K562 (cell line): Measurements from ENCODE around the gene TRERF1. TPM values are rescaled to one million over a fixed set of nuclear protein-coding genes. Genes with fewer than 3 reads are reported as not detected.
A peak's percentile ranks its signal among the peaks of the same experiment; 100 is the strongest.

ENCODE experiments used
- ATAC-seq: fragments of 200-7000 bp; cut with Tn5 transposase; 3 replicates; pipeline ENCODE4 v1.9.1; 2020; ENCODE audit warnings: moderate library complexity
- BruUV-seq: library from RNA; stranded (reverse); fragments of 400-500 nt; replicated peaks from 2 replicates; lab custom pipeline; 2021; lab: Mats Ljungman, UMichigan
- CTCF ChIA-PET: fragments of 300-600 bp; formaldehyde crosslinking; extraction: SDS; loops from one replicate; lab custom pipeline; 2021; ENCODE audit warnings: low intra/inter-chr PET ratio; lab: Yijun Ruan, JAX
- POLR2A ChIA-PET: fragments of 300-600, 350-650 bp; sonication (Branson Sonifier 250); formaldehyde crosslinking; extraction: SDS; loops from one replicate; lab custom pipeline; 2021; ENCODE audit warnings: antibody characterized with exemption, inconsistent platforms; lab: Yijun Ruan, JAX
- DNase-seq, 4 experiments: peaks; one replicate each; pipeline versions ENCODE4 v3.0.0 to v3.0.0-alpha.2; 2011 to 2018; ENCODE audit warnings: low spot score in 3 of 4, mixed read lengths in 3 of 4; ENCODE audit errors: extremely low read depth in 1 of 4
- FAIRE-seq: peaks from 2 replicates; lab custom pipeline; 2011; peaks lifted over from hg19 to GRCh38; lab: Jason Lieb, UNC
- H2AFZ ChIP-seq: 2 replicates; pipeline ENCODE4 v1.6.0; 2011; ENCODE audit warnings: low read depth, low read length, control low read depth, inconsistent platforms
- H3K27ac ChIP-seq: fragments of 200-600 bp; 3 replicates; pipeline ENCODE4 v1.8.0; 2011; ENCODE audit warnings: low read depth, mild to moderate bottlenecking, control low read depth, inconsistent platforms, low read length, moderate library complexity, mixed read lengths; ENCODE audit errors: extremely low read depth
- H3K27me3 ChIP-seq, 2 experiments: fragments of 300-600 bp in 1 of 2; 2 replicates in 1 of 2; 3 replicates in 1 of 2; pipeline versions ENCODE4 v1.6.0 to v1.8.0; 2011; ENCODE audit warnings: inconsistent platforms in 2 of 2, low read length in 2 of 2, mild to moderate bottlenecking in 1 of 2, mixed read lengths in 1 of 2, moderate library complexity in 1 of 2; ENCODE audit not compliant: control insufficient read depth in 2 of 2, insufficient read depth in 2 of 2
- H3K36me3 ChIP-seq: fragments of 300-600 bp; 3 replicates; pipeline ENCODE4 v1.8.0; 2011; ENCODE audit warnings: mild to moderate bottlenecking, low read length, inconsistent platforms; ENCODE audit not compliant: control insufficient read depth, insufficient read depth
- H3K4me1 ChIP-seq, 2 experiments: fragments of 200-600 bp in 1 of 2; replicated peaks in 1 of 2; 2 replicates in 1 of 2; 3 replicates in 1 of 2; pipeline versions ENCODE4 v1.5.1 to v1.8.0; 2011; ENCODE audit warnings: inconsistent platforms in 2 of 2, low read length in 2 of 2, mild to moderate bottlenecking in 1 of 2, mixed read lengths in 1 of 2, moderate library complexity in 1 of 2; ENCODE audit not compliant: control insufficient read depth in 2 of 2, insufficient read depth in 2 of 2
- H3K4me2 ChIP-seq: 2 replicates; pipeline ENCODE4 v1.6.1; 2011; ENCODE audit warnings: low read length, control low read depth, inconsistent platforms, mixed read lengths; ENCODE audit not compliant: insufficient read depth
- H3K4me3 ChIP-seq: fragments of 200-600 bp; sonication (generic), shearing (Covaris generic); 2 replicates; pipeline ENCODE4 v1.5.1; 2016; ENCODE audit warnings: control low read depth, inconsistent platforms
- H3K79me2 ChIP-seq: fragments of 200-600 bp; 3 replicates; pipeline ENCODE4 v1.8.0; 2011; ENCODE audit warnings: low read length, inconsistent platforms; ENCODE audit not compliant: control insufficient read depth, insufficient read depth
- H3K9ac ChIP-seq, 2 experiments: 2 replicates each; pipeline versions ENCODE4 v1.6.0 to v1.6.1; 2011; ENCODE audit warnings: low read depth in 2 of 2, low read length in 2 of 2, control low read depth in 1 of 2, inconsistent platforms in 1 of 2, mild to moderate bottlenecking in 1 of 2, mixed read lengths in 1 of 2; ENCODE audit not compliant: insufficient read depth in 1 of 2
- H3K9me1 ChIP-seq: one replicate; pipeline ENCODE4 v1.6.0; 2011; ENCODE audit warnings: inconsistent platforms, mild to moderate bottlenecking, low read length, moderate library complexity; ENCODE audit not compliant: control insufficient read depth, insufficient read depth
- H3K9me3 ChIP-seq: replicated peaks from 2 replicates; pipeline ENCODE4 v1.5.1; 2011; ENCODE audit warnings: low read depth, low read length, inconsistent platforms; ENCODE audit not compliant: control insufficient read depth, insufficient read depth
- H4K20me1 ChIP-seq: replicated peaks from 2 replicates; pipeline ENCODE4 v1.6.1; 2011; ENCODE audit warnings: low read length, inconsistent platforms, mixed read lengths; ENCODE audit not compliant: control insufficient read depth, insufficient read depth
- C11orf30 ChIP-seq: fragments of 450-650 bp; IDR thresholded peaks from 2 replicates; pipeline ENCODE4 v1.6.1; 2016; ENCODE audit warnings: low read depth, mild to moderate bottlenecking
- FOXJ2 ChIP-seq: fragments of 200-800 bp; sonication (Bioruptor generic); IDR thresholded peaks from 2 replicates; pipeline ENCODE4 v1.6.1; 2016; ENCODE audit warnings: missing genetic modification characterization, missing compliant biosample characterization
- MAFF ChIP-seq: IDR thresholded peaks from 2 replicates; pipeline ENCODE4 v1.6.1; 2012; ENCODE audit warnings: low read length, improper control_type of control experiment
- MAFG ChIP-seq: fragments of 450-650 bp; conservative IDR thresholded peaks from 2 replicates; pipeline ENCODE4 v1.6.1; 2016; ENCODE audit warnings: missing genetic modification characterization, missing compliant biosample characterization
- MAFK ChIP-seq: IDR thresholded peaks from 2 replicates; pipeline ENCODE4 v1.6.1; 2011; ENCODE audit warnings: low read length, improper control_type of control experiment
- NFE2 ChIP-seq: IDR thresholded peaks from 2 replicates; pipeline ENCODE4 v1.6.1; 2014; ENCODE audit warnings: antibody characterized with exemption, low read depth
- NFE2L1 ChIP-seq: fragments of 450-650 bp; IDR thresholded peaks from 2 replicates; pipeline ENCODE4 v1.6.1; 2016; ENCODE audit warnings: missing genetic modification characterization, low read depth, mild to moderate bottlenecking, missing compliant biosample characterization, moderate library complexity, borderline replicate concordance
- NR4A1 ChIP-seq, 2 experiments: fragments of 250-450 bp in 1 of 2; fragments of 450-650 bp in 1 of 2; sonication (Bioruptor Pico) in 1 of 2; IDR thresholded peaks; 2 replicates each; pipeline versions ENCODE4 v1.4.0 to v1.6.1; 2016 to 2020; ENCODE audit warnings: mild to moderate bottlenecking in 2 of 2, missing compliant biosample characterization in 1 of 2, missing genetic modification characterization in 1 of 2, moderate library complexity in 1 of 2
- ZNF197 ChIP-seq: fragments of 200-800 bp; sonication (Bioruptor generic); IDR thresholded peaks from 2 replicates; pipeline ENCODE4 v1.6.1; 2016; ENCODE audit warnings: low read depth, missing genetic modification characterization, missing compliant biosample characterization
- ZNF212 ChIP-seq: fragments of 450-650 bp; formaldehyde crosslinking; IDR thresholded peaks from 2 replicates; pipeline ENCODE4 v1.4.0; 2020; ENCODE audit warnings: mild to moderate bottlenecking
- ZNF316 ChIP-seq: fragments of 450-650 bp; IDR thresholded peaks from 2 replicates; pipeline ENCODE4 v1.6.1; 2016
- WGBS: fragments of 100-300 bp; shearing (Covaris generic); methylation state at CpG from one replicate; pipeline ENCODE4 v1.1.6; 2016; ENCODE audit warnings: low coverage, mixed read lengths; ENCODE audit not compliant: insufficient coverage; ENCODE audit errors: missing lambda C conversion rate; 5-methylcytosine and 5-hydroxymethylcytosine counted together
- in situ Hi-C: fragments of 300-500 bp; cut with MboI; formaldehyde crosslinking; loops from 4 replicates; pipeline ENCODE4 v1.15.0; 2018; ENCODE audit warnings: inconsistent platforms, mixed read lengths
- intact Hi-C: fragments of 100-400 bp; cut with micrococcal nuclease; formaldehyde crosslinking; loops from 2 replicates; pipeline ENCODE4 v1.14.2; 2022
- polyA plus RNA-seq, 8 experiments: library from polyadenylated mRNA; depleted of rRNA in 4 of 8; stranded (reverse) in 5 of 8; unstranded in 3 of 8; fragments of >200 nt; fragmentation: Nextera tagmentation in 2 of 8; fragmentation: Illumina TruSeq in 1 of 8; extraction: Ambion mirVana in 2 of 8; extraction: Trizol in 1 of 8; gene quantifications; 2 replicates each; pipeline versions ENCODE4 v1.2.1 to v1.2.3, GENCODE V29; 2011 to 2014; ENCODE audit warnings: inconsistent platforms in 1 of 8, missing spikeins in 1 of 8
- total RNA-seq, 7 experiments: library from RNA; depleted of rRNA in 6 of 7; stranded (reverse); fragments of >200 nt in 6 of 7; fragmentation: Illumina TruSeq in 2 of 7; extraction: Trizol in 2 of 7; gene quantifications; 2 replicates each; pipeline versions ENCODE4 v1.2.1 to v1.2.3, GENCODE V29; 2011 to 2021; ENCODE audit warnings: low replicate concordance in 1 of 7
- TF ChIP-seq, protein P1 (sequence below): sonication (generic); formaldehyde crosslinking; IDR thresholded peaks from 2 replicates; pipeline ENCODE4 v1.8.0; 2022; ENCODE audit warnings: mild to moderate bottlenecking, missing genetic modification reagents

TRERF1 gene
- total and polyA plus RNA-seq, 9 of the 15 experiments (the other 6 are each of a cell fraction or from before 2014, with no cell fraction given): 0.04 to 0.20 (median 0.07) TPM; not detected in 3

DNA sequence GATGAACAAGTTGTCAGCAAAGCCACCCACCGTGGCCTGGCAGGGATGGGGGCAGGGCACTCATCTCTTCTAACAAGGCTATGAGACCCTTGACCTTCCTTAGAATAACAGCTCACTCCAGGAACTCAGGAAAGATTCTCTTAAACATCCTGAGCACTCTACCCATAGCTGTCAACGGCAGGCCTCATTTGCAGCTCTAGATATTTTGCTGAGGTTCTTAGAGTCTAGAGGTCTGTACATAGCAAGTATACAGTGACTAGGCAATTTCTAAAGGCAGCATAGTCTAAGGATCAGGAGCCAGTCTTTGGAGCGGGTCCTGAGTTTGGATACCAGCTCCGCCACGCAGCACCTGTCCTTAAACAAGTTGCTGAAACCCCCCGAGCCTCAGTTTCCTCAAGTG, 11.7 kb downstream of the TRERF1 start:
- 15% methylated on average over 6 of the region's 6 CpGs for WGBS
- peaks cover 0 to 3% of the 10 kb centered on the region in 2 experiments; a peak in 1 of 5 replicates for H3K4me1 ChIP-seq
- no peaks in the 10 kb centered on the region for H3K79me2 ChIP-seq
- in situ Hi-C loops (no loop called here), intact Hi-C loops (no loop called here)
- ChIA-PET POLR2A (interaction anchor here (0.9 to 1.2 kb wide), 2 partner anchors 10 to 23 kb away, joined by 3 read pairs; no protein-coding TSS in a partner anchor), CTCF (no interaction called here)
- DNase-seq (no peak), FAIRE-seq (peak; percentile 74), ATAC-seq (peak; percentile 76)
- no peaks in the 10 kb centered on the region for H3K9me1 ChIP-seq
- H2AFZ ChIP-seq: no peak overlapping the region
- no peak overlapping the region for H3K4me3 ChIP-seq
- peaks cover 35 to 46% of the 10 kb centered on the region in 2 experiments; a peak in 4 of 5 replicates for H3K27me3 ChIP-seq
- H3K9me3 ChIP-seq: 0 out of 2 replicates have a peak, but pooled peaks cover 2% of the 10 kb centered on the region
- H4K20me1 ChIP-seq: no peaks in the 10 kb centered on the region; the same call in 1 of the 2 replicates
- TF ChIP-seq FOXJ2 (tag) (no peak), MAFG (tag) (peak; percentile 93), ZNF316 (peak; percentile 94), NFE2 (peak; percentile 85), MAFK (peak; percentile 60; the same call in 1 of the 2 replicates), NR4A1 (CRISPR knock-in tag; IDR thresholded peaks at IDR 0.05) (no peak), NR4A1 (tag; IDR thresholded peaks at IDR 0.05) (no peak), NFE2L1 (tag) (peak; percentile 75), C11orf30 (peak; percentile 84), ZNF212 (CRISPR knock-in tag) (no peak), ZNF197 (CRISPR knock-in tag) (no peak), MAFF (peak; percentile 70)
- TF ChIP-seq, protein P1, sequence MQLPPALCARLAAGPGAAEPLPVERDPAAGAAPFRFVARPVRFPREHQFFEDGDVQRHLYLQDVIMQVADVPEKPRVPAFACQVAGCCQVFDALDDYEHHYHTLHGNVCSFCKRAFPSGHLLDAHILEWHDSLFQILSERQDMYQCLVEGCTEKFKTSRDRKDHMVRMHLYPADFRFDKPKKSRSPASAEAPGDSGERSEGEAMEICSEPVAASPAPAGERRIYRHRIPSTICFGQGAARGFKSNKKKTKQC (CRISPR knock-in tag): no peak
- no peak overlapping the region for H3K27ac ChIP-seq
- no peaks in the 10 kb centered on the region for H3K36me3 ChIP-seq
- H3K9ac ChIP-seq: no peak overlapping the region
- no TSS peak for BruUV-seq
- no peak overlapping the region for H3K4me2 ChIP-seq
